Heart right ventricle (tissue), 16 donors: Measurements from ENCODE around the gene FAM13C. TPM values are rescaled to one million over a fixed set of nuclear protein-coding genes. Genes with fewer than 3 reads are reported as not detected.

Source experiments
- ATAC-seq, 8 donors: fragments of 200-7000 bp; cut with Tn5 transposase; one replicate each; pipeline ENCODE4 v1.9.1; 2020; ENCODE audit warnings: mild to moderate bottlenecking in 8 of 8, moderate library complexity in 8 of 8, moderate number of reproducible peaks in 1 of 8
- DNase-seq, 2 donors: peaks; one replicate each; pipeline ENCODE4 v3.0.0-alpha.2; 2020
- H3K27ac ChIP-seq, 10 donors: fragments of 200-600 bp; sonication (generic) in 2 of 10; one replicate each; pipeline versions ENCODE4 v1.5.0 to v1.8.0; 2020 to 2022; ENCODE audit warnings: mild to moderate bottlenecking in 3 of 10
- H3K27me3 ChIP-seq, 7 donors: fragments of 200-600 bp; one replicate each; pipeline ENCODE4 v1.8.0; 2021 to 2022; ENCODE audit warnings: mild to moderate bottlenecking in 2 of 7
- H3K36me3 ChIP-seq, 9 donors: fragments of 200-600 bp; sonication (generic) in 1 of 9; one replicate each; pipeline versions ENCODE4 v1.5.0 to v1.8.0; 2020 to 2022; ENCODE audit warnings: mild to moderate bottlenecking in 2 of 9
- H3K4me1 ChIP-seq, 9 donors: fragments of 200-600 bp; sonication (generic) in 1 of 9; one replicate each; pipeline versions ENCODE4 v1.5.0 to v1.8.0; 2020 to 2022; ENCODE audit warnings: mild to moderate bottlenecking in 4 of 9
- H3K4me3 ChIP-seq, 10 donors: fragments of 200-600 bp; sonication (generic) in 2 of 10; one replicate each; pipeline versions ENCODE4 v1.5.0 to v1.8.0; 2020 to 2022; ENCODE audit warnings: mild to moderate bottlenecking in 7 of 10, moderate library complexity in 2 of 10
- H3K9me3 ChIP-seq, 11 donors: fragments of 200-600 bp in 10 of 11; sonication (generic) in 2 of 11; one replicate each; pipeline versions ENCODE4 v1.5.0 to v1.8.0; 2013 to 2022; ENCODE audit warnings: mild to moderate bottlenecking in 2 of 11, control low read depth in 1 of 11, moderate library complexity in 1 of 11
- CTCF ChIP-seq, 9 donors: fragments of 200-600 bp; sonication (generic) in 2 of 9; IDR thresholded peaks; one replicate each; pipeline versions ENCODE4 v1.5.0 to v1.8.0; 2021 to 2022; ENCODE audit warnings: antibody characterized with exemption in 9 of 9, mild to moderate bottlenecking in 5 of 9, moderate library complexity in 1 of 9
- WGBS, 2 donors: extraction: QIAGEN DNeasy Blood & Tissue Kit; methylation state at CpG; one replicate each; pipeline ENCODE4 v1.1.7; 2013; ENCODE audit warnings: inconsistent platforms in 1 of 2; 5-methylcytosine and 5-hydroxymethylcytosine counted together
- intact Hi-C, 10 donors: fragments of 100-400 bp; cut with DNase I; formaldehyde crosslinking; loops; one replicate each; pipeline versions ENCODE4 v1.11.1 to v1.14.2; 2022
- polyA plus RNA-seq, 2 donors: library from polyadenylated mRNA; stranded (reverse); fragments of 200-250 nt; gene quantifications; one replicate each; pipeline ENCODE4 v1.2.3, GENCODE V29; 2013
- total RNA-seq, 10 donors: library from RNA; stranded (reverse); fragmentation: NEBNext Ultra II Directional in 3 of 10; extraction: Animal tissue kit (Norgen Biotek cat#: 25700) in 3 of 10; gene quantifications; one replicate each; pipeline versions ENCODE4 v1.2.1 to v1.2.4, GENCODE V29; 2021 to 2023
- donor health status: Arrhythmogenic right ventricular cardiomyopathy.
- donor health status: ischemic (EF 13 %, LVEDD 7.1; RV severe dilation, severe dysfunction).
- donor health status: healthy with polysubstance abuse.
- donor health status: DM: no; HTN: yes; CAD: no.
- donor health status: DM: no; HTN: no; CAD: no.
- donor health status: ischemic (EF 25% LVEDD 6.9; RV normal size, moderate dysfunction).
- donor health status: ischemic (EF 25% LVEDD 5.7; RV mildly dilated, moderate dysfunction).
- donor health status: healthy.
- donor health status: DM: yes; HTN: yes; CAD: no.
- donor health status: Ischemic cardiomyopathy.
- donor health status: ischemic (EF 35%, LVEDD 5.7; RV mildly dilated, moderate dysfunction).
- donor health status: nonischemic (EF 11% LVEDD 7.7; RV severe dilation, severe dysfunction).
- donor health status: DM: yes; HTN: yes; CAD: no.
- donor health status: PGD.
- donor health status: ischemic (EF 29% LVEDD 5.4; RV normal size, mild dysfunction).
- donor health status: nonischemic (EF 23%, LVEDD 6.1; RV moderate dilation, normal function).

Gene FAM13C
- total and polyA plus RNA-seq, 12 donors = 1.5 to 14.6 (median 7.0) TPM

- ATAC-seq (no peak), DNase-seq (no peak)
- H3K36me3 ChIP-seq = no peaks in the 10 kb centered on the region
- H3K27me3 ChIP-seq = no peaks in the 10 kb centered on the region
- no peaks in the 10 kb centered on the region for H3K9me3 ChIP-seq
- peaks cover 0 to 15% (median 0%) of the 10 kb centered on the region in 9 donors for H3K4me1 ChIP-seq
- WGBS, 2 donors = 4 to 16% methylated on average over 1 of the region's 1 CpG
- intact Hi-C loops = no loop called here
- H3K27ac ChIP-seq = no peak overlapping the region
- H3K4me3 ChIP-seq = no peak overlapping the region
- no peak for TF ChIP-seq CTCF (IDR thresholded peaks at IDR 0.05)
Measured at GRCh38 chr10:59303018-59303417, 59.3 kb downstream of the FAM13C start.

- TF ChIP-seq CTCF (IDR thresholded peaks at IDR 0.05) = no peak
- H3K4me3 ChIP-seq = no peak overlapping the region
- H3K4me1 ChIP-seq = peaks cover 0 to 8% (median 0%) of the 10 kb centered on the region in 9 donors
- WGBS, 2 donors = 78 to 83% methylated on average over 4 of the region's 4 CpGs
- no peaks in the 10 kb centered on the region for H3K9me3 ChIP-seq
- ATAC-seq = no peak
- no peaks in the 10 kb centered on the region for H3K36me3 ChIP-seq
- DNase-seq = no peak
- intact Hi-C loops = no loop called here
- no peak overlapping the region for H3K27ac ChIP-seq
- no peaks in the 10 kb centered on the region for H3K27me3 ChIP-seq
Measured at GRCh38 chr10:59302381-59302780, 60.0 kb downstream of the FAM13C start.

- intact Hi-C loops = no loop called here
- Histone ChIP-seq H3K27ac (no peak overlapping the region), H3K4me3 (no peak overlapping the region), H3K9me3 (no peaks in the 10 kb centered on the region), H3K27me3 (no peaks in the 10 kb centered on the region), H3K36me3 (no peaks in the 10 kb centered on the region), H3K4me1 (peaks cover 0 to 14% (median 0%) of the 10 kb centered on the region in 9 donors)
- TF ChIP-seq CTCF (IDR thresholded peaks at IDR 0.05) = no peak
- no peak for DNase-seq
- ATAC-seq = no peak
- WGBS, 2 donors = 94 to 96% methylated on average over 6 of the region's 6 CpGs
Measured at GRCh38 chr10:59301067-59301754, 61.1 kb downstream of the FAM13C start.

GRCh38 chr10:59300386-59300785 lies 62.0 kb downstream of the FAM13C start:
- intact Hi-C loops = no loop called here
- Histone ChIP-seq H3K4me1 (peaks cover 0 to 14% (median 0%) of the 10 kb centered on the region in 9 donors), H3K27ac (no peak overlapping the region), H3K9me3 (no peaks in the 10 kb centered on the region), H3K4me3 (no peak overlapping the region), H3K36me3 (no peaks in the 10 kb centered on the region), H3K27me3 (no peaks in the 10 kb centered on the region)
- ATAC-seq = no peak
- no peak for TF ChIP-seq CTCF (IDR thresholded peaks at IDR 0.05)
- 79 to 86% methylated on average over 1 of the region's 1 CpG for WGBS, 2 donors
- no peak for DNase-seq
